ENCODE measurements around the gene DYNC1I1.

Gene DYNC1I1

DNA sequence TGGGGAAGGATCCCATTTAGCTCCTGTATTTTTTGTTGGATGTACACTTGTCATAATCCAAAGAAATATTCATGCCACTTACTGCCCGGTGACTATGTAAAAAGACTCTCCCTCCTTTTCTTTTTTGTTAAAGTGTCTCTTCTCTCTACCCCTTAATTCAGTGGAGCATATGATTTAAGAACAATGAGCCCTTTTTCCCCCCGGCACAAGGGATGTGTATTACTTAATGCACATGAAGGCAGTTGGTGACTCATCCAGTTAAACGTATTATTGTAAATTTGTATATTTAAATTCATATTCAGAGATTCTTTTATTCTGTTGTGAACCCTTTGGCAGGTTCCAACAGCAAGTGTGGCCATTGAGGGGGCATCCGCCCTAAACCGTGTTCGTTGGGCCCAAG lies 307.7 kb downstream of the DYNC1I1 start:
- Histone ChIP-seq H3K4me3 (ENCODE audit: low read depth, low read length) (no peak overlapping the region), H3K9me3 (no peaks in the 10 kb centered on the region), H3K36me3 (no peaks in the 10 kb centered on the region), H3K27me3 (no peaks in the 10 kb centered on the region; the same call in 1 of the 2 replicates), H3K4me1 (no peaks in the 10 kb centered on the region)
- DNase-seq = no peak
- TF ChIP-seq, protein P1, sequence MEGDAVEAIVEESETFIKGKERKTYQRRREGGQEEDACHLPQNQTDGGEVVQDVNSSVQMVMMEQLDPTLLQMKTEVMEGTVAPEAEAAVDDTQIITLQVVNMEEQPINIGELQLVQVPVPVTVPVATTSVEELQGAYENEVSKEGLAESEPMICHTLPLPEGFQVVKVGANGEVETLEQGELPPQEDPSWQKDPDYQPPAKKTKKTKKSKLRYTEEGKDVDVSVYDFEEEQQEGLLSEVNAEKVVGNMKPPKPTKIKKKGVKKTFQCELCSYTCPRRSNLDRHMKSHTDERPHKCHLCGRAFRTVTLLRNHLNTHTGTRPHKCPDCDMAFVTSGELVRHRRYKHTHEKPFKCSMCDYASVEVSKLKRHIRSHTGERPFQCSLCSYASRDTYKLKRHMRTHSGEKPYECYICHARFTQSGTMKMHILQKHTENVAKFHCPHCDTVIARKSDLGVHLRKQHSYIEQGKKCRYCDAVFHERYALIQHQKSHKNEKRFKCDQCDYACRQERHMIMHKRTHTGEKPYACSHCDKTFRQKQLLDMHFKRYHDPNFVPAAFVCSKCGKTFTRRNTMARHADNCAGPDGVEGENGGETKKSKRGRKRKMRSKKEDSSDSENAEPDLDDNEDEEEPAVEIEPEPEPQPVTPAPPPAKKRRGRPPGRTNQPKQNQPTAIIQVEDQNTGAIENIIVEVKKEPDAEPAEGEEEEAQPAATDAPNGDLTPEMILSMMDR (IDR thresholded peaks at IDR 0.05; ENCODE audit: low read depth, low read length) = no peak

DNA sequence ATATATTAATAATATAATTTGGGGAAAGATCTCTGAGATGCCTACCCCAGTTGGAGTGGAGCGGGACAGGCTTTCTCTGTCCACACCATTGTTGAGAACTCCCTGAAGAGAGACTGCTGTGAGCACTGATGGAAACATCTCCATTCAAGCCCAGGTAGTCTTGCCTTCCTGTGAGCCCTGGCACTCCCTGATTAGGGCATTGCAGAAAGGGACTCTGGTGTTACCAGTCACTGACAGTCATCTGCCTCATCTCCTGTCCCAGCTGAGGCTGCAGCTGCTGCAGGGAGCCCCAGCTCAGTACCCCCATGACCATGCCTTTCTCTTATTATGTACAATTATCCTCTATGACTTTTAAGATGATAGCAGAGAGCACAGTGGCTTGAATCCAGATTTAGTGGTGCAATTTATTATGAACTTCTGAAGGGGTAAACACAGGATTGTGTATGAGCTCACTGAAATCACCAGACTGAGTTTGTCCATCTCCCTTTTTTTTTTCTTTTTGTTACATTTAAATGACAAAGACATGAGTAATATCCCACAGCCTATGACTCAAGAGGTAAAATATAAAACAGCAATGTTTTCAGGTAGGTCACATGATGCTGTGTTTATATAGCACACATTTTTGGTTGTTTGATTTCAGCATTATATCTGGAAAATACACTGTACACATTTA lies 312.7 kb downstream of the DYNC1I1 start:
- H3K4me3 ChIP-seq (ENCODE audit: low read depth, low read length) = no peak overlapping the region
- H3K9me3 ChIP-seq = no peaks in the 10 kb centered on the region; the same call in 1 of the 2 replicates
- no peaks in the 10 kb centered on the region for H3K4me1 ChIP-seq
- TF ChIP-seq, protein P1 (IDR thresholded peaks at IDR 0.05; ENCODE audit: low read depth, low read length) = no peak
- H3K36me3 ChIP-seq = no peaks in the 10 kb centered on the region
- no peak for DNase-seq
- H3K27me3 ChIP-seq = no peaks in the 10 kb centered on the region

DNA sequence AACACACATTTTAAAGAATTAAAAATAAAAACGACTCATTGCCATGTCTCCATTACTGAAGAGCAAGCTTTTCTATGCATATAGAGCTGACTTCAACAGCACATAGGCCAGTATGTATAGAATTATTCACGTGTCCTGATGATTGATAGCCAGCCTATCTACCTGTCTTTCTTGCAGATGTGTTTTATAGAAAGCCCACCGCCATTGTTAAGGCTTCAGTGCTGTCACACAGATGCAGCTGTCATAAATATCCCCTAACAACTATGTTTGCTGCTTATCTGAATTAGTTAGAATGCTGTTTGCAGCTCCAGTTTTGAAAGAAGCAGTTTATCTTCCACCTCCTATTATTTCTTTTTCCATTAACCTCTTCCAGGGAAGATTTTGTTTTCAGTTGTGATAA lies 313.6 kb downstream of the DYNC1I1 start:
- H3K27me3 ChIP-seq = no peaks in the 10 kb centered on the region
- TF ChIP-seq, protein P1 (IDR thresholded peaks at IDR 0.05; ENCODE audit: low read depth, low read length) = no peak
- no peak overlapping the region for H3K4me3 ChIP-seq (ENCODE audit: low read depth, low read length)
- no peaks in the 10 kb centered on the region for H3K4me1 ChIP-seq
- no peak for DNase-seq
- H3K9me3 ChIP-seq = no peaks in the 10 kb centered on the region; the same call in 1 of the 2 replicates
- no peaks in the 10 kb centered on the region for H3K36me3 ChIP-seq

DNA sequence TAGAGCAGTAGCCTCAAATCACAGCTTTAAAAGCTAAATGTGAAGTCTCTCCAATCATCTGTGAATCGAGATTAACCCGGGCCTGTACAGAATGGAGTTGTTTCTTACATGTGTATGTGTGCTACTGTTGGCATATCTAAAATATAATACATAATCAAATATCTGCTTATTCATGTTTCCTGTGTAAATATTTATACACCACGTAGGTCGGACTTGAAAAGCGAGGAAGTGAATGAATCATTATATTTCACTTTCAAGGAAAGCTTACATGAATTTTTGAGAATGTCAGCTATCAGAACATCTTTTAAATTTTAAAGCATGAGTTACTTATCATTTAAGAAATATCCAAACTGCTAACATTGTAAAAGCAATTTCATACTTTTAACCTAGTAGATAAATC lies 316.2 kb downstream of the DYNC1I1 start:
- Histone ChIP-seq H3K4me1 (no peaks in the 10 kb centered on the region), H3K9me3 (no peaks in the 10 kb centered on the region; the same call in 1 of the 2 replicates), H3K4me3 (ENCODE audit: low read depth, low read length) (no peak overlapping the region), H3K27me3 (no peaks in the 10 kb centered on the region), H3K36me3 (no peaks in the 10 kb centered on the region)
- TF ChIP-seq, protein P1 (IDR thresholded peaks at IDR 0.05; ENCODE audit: low read depth, low read length) = no peak
- no peak for DNase-seq

DNA sequence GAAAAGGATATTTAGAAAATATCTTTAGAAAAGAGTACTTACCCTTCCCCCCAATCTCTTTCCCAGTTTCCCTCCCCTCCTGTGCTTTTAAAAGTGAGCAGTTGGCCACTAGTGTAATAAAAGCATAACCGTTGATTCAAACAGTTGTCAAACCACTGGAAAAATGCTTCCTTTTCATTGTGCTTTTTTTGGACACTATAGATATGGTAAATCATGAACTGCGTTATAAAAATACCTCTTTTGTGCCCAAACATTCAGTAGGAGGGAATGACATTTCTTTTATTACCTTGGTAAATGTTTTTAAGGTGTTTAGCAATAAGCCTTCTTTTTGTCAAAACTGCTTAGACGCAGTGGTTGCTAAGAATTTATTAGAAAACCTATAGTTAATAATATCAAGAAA lies 317.2 kb downstream of the DYNC1I1 start:
- no peak overlapping the region for H3K4me3 ChIP-seq (ENCODE audit: low read depth, low read length)

DNA sequence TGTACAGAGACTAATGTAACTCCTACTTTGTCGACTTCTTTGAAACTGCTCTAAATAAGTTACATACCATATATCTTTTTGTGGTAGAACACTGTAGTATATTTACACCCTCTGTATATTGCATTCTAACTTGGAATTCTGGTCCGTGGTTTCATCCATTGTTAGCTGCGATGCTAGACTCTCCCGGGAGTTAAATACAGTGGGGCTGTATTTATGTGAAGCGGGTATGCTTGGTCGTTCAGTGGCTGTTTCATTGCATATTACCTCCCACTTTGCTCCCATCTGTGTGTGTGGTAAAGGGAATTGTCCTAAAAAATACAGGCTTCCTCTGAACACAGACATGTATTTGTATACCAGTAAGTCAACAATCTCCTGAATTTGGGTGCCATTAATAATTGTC lies 318.4 kb downstream of the DYNC1I1 start:
- H3K4me1 ChIP-seq = no peaks in the 10 kb centered on the region
- no peak overlapping the region for H3K4me3 ChIP-seq (ENCODE audit: low read depth, low read length)
- TF ChIP-seq, protein P1 (IDR thresholded peaks at IDR 0.05; ENCODE audit: low read depth, low read length) = no peak
- no peaks in the 10 kb centered on the region for H3K27me3 ChIP-seq
- DNase-seq = no peak
- no peaks in the 10 kb centered on the region for H3K36me3 ChIP-seq
- no peaks in the 10 kb centered on the region; the same call in 1 of the 2 replicates for H3K9me3 ChIP-seq

More for the DNA sequence above, 317.2 kb downstream of the DYNC1I1 start:
- Histone ChIP-seq H3K9me3 (no peaks in the 10 kb centered on the region; the same call in 1 of the 2 replicates), H3K27me3 (no peaks in the 10 kb centered on the region), H3K36me3 (no peaks in the 10 kb centered on the region), H3K4me1 (no peaks in the 10 kb centered on the region)
- DNase-seq = no peak
- TF ChIP-seq, protein P1 (IDR thresholded peaks at IDR 0.05; ENCODE audit: low read depth, low read length) = no peak

Data from BE2C (cell line).